GM23338 (cell line): ENCODE measurements around the gene SPDYA. TPM values are rescaled to one million over a fixed set of nuclear protein-coding genes. Genes with fewer than 3 reads are reported as not detected.
A peak's percentile ranks its signal among the peaks of the same experiment; 100 is the strongest.

Experiments
- ATAC-seq: fragments of 200-7000 bp; cut with Tn5 transposase; 3 replicates; pipeline ENCODE4 v1.9.1; 2020
- DNase-seq: peaks from one replicate; pipeline ENCODE4 v3.0.0-alpha.2; 2015; ENCODE audit warnings: low spot score
- H2AFZ ChIP-seq: fragments of 200-600 bp; sonication (generic); 2 replicates; pipeline ENCODE4 v1.8.0; 2016; ENCODE audit warnings: antibody characterized with exemption, mild to moderate bottlenecking, moderate library complexity
- H3F3A ChIP-seq: fragments of 200-600 bp; sonication (generic); replicated peaks from 2 replicates; pipeline ENCODE4 v1.8.0; 2017; ENCODE audit warnings: antibody characterized with exemption, mixed run types, low read depth
- H3K27ac ChIP-seq: fragments of 200-600 bp; sonication (generic); 2 replicates; pipeline ENCODE4 v1.6.1; 2016; ENCODE audit warnings: low read depth
- H3K27me3 ChIP-seq: fragments of 200-600 bp; sonication (generic); 2 replicates; pipeline ENCODE4 v1.8.0; 2016; ENCODE audit warnings: mild to moderate bottlenecking, mixed run types, moderate library complexity; ENCODE audit not compliant: insufficient read depth
- H3K36me3 ChIP-seq: fragments of 200-600 bp; sonication (generic); 2 replicates; pipeline ENCODE4 v1.8.0; 2016; ENCODE audit warnings: mild to moderate bottlenecking; ENCODE audit not compliant: insufficient read depth
- H3K4me1 ChIP-seq: fragments of 200-600 bp; sonication (generic); 2 replicates; pipeline ENCODE4 v1.8.0; 2016; ENCODE audit warnings: mild to moderate bottlenecking, moderate library complexity; ENCODE audit not compliant: insufficient read depth
- H3K4me2 ChIP-seq: fragments of 200-600 bp; sonication (generic); 2 replicates; pipeline ENCODE4 v1.7.1; 2017; ENCODE audit warnings: mixed run types
- H3K4me3 ChIP-seq: fragments of 200-600 bp; sonication (generic); 2 replicates; pipeline ENCODE4 v1.6.1; 2016; ENCODE audit warnings: mixed run types
- H3K79me2 ChIP-seq: fragments of 200-600 bp; sonication (generic); replicated peaks from 2 replicates; pipeline ENCODE4 v1.8.0; 2017; ENCODE audit warnings: mild to moderate bottlenecking; ENCODE audit not compliant: insufficient read depth
- H3K9me2 ChIP-seq: fragments of 200-600 bp; sonication (generic); 2 replicates; pipeline ENCODE4 v1.8.0; 2017; ENCODE audit not compliant: insufficient read depth
- H4K20me1 ChIP-seq: fragments of 200-600 bp; sonication (generic); replicated peaks from 2 replicates; pipeline ENCODE4 v1.8.0; 2017; ENCODE audit warnings: mild to moderate bottlenecking; ENCODE audit not compliant: insufficient read depth
- H3K27ac Mint-ChIP-seq: 2 replicates; pipeline ENCODE4 v1.8.0; 2020; ENCODE audit warnings: inconsistent platforms, mild to moderate bottlenecking, moderate library complexity, mixed read lengths
- H3K27me3 Mint-ChIP-seq: 3 replicates; pipeline ENCODE4 v1.8.0; 2022; ENCODE audit warnings: low read depth, mild to moderate bottlenecking, moderate library complexity, mixed read lengths, inconsistent platforms; ENCODE audit not compliant: insufficient read depth, poor library complexity
- H3K36me3 Mint-ChIP-seq: 3 replicates; pipeline ENCODE4 v1.8.0; 2021; ENCODE audit warnings: low read depth, mild to moderate bottlenecking, inconsistent platforms, moderate library complexity, mixed read lengths
- H3K4me1 Mint-ChIP-seq: 3 replicates; pipeline ENCODE4 v1.8.0; 2020; ENCODE audit warnings: mild to moderate bottlenecking, inconsistent platforms, mixed read lengths
- H3K4me3 Mint-ChIP-seq: 3 replicates; pipeline ENCODE4 v1.8.0; 2021; ENCODE audit warnings: moderate library complexity, mild to moderate bottlenecking, inconsistent platforms, mixed read lengths
- H3K9me3 Mint-ChIP-seq: 3 replicates; pipeline ENCODE4 v1.8.0; 2020; ENCODE audit warnings: moderate library complexity, mild to moderate bottlenecking, inconsistent platforms, mixed read lengths
- CREB1 ChIP-seq: fragments of 250-450 bp; sonication (Bioruptor Pico); IDR thresholded peaks from 2 replicates; pipeline ENCODE4 v1.5.0; 2020; ENCODE audit warnings: low read depth, mild to moderate bottlenecking, moderate library complexity
- EZH2 ChIP-seq: fragments of 200-600 bp; sonication (generic); IDR thresholded peaks from one replicate; pipeline ENCODE4 v1.8.0; 2017; ENCODE audit warnings: antibody characterized with exemption, mild to moderate bottlenecking, low read depth; ENCODE audit not compliant: unreplicated experiment
- EZH2phosphoT487 ChIP-seq: fragments of 200-600 bp; sonication (generic); IDR thresholded peaks from one replicate; pipeline ENCODE4 v1.8.1; 2018; ENCODE audit warnings: antibody characterized with exemption; ENCODE audit not compliant: unreplicated experiment
- JUNB ChIP-seq: IDR thresholded peaks from one replicate; pipeline ENCODE4 v1.6.1; 2016; ENCODE audit warnings: antibody characterized with exemption; ENCODE audit not compliant: unreplicated experiment
- NANOG ChIP-seq: IDR thresholded peaks from 2 replicates; pipeline ENCODE4 v1.6.1; 2016; ENCODE audit warnings: antibody characterized with exemption, borderline replicate concordance
- POLR2AphosphoS5 ChIP-seq: IDR thresholded peaks from 2 replicates; pipeline ENCODE4 v1.6.1; 2016; ENCODE audit warnings: antibody characterized with exemption, low read depth
- REST ChIP-seq: IDR thresholded peaks from one replicate; pipeline ENCODE4 v1.6.1; 2018; ENCODE audit warnings: antibody characterized with exemption; ENCODE audit not compliant: unreplicated experiment
- STAT1 ChIP-seq: IDR thresholded peaks from one replicate; pipeline ENCODE4 v1.6.1; 2016; ENCODE audit warnings: antibody characterized with exemption; ENCODE audit not compliant: unreplicated experiment
- ZNF114 ChIP-seq: fragments of 250-450 bp; sonication (Bioruptor Pico); IDR thresholded peaks from 2 replicates; pipeline ENCODE4 v1.5.0; 2020; ENCODE audit warnings: mild to moderate bottlenecking, moderate library complexity
- ZNF331 ChIP-seq: fragments of 250-450 bp; sonication (Bioruptor Pico); IDR thresholded peaks from 2 replicates; pipeline ENCODE4 v1.5.0; 2020; ENCODE audit warnings: low read depth, mild to moderate bottlenecking, moderate library complexity
- polyA plus RNA-seq: library from polyadenylated mRNA; unstranded; fragments of >200 nt; fragmentation: Nextera tagmentation; extraction: Ambion mirVana; gene quantifications from 2 replicates; pipeline ENCODE4 v1.2.1, GENCODE V29; 2016
- total RNA-seq: library from RNA; depleted of rRNA; stranded (reverse); fragments of >200 nt; shearing (Covaris generic); gene quantifications from 2 replicates; pipeline ENCODE4 v1.2.3, GENCODE V29; 2014
- TF ChIP-seq, protein P1 (sequence below): fragments of 250-450 bp; sonication (Bioruptor Pico); IDR thresholded peaks from 2 replicates; pipeline ENCODE4 v1.5.0; 2020; ENCODE audit warnings: mild to moderate bottlenecking, moderate library complexity
- TF ChIP-seq, protein P2 (sequence below), 2 experiments: fragments of 200-600 bp in 1 of 2; sonication (generic) in 1 of 2; conservative IDR thresholded peaks; 2 replicates each; pipeline versions ENCODE4 v1.5.1 to v1.6.1; 2016 to 2017; ENCODE audit warnings: antibody characterized with exemption in 2 of 2, low read depth in 2 of 2, mild to moderate bottlenecking in 2 of 2, moderate library complexity in 1 of 2
- TF ChIP-seq, protein P3 (sequence below): IDR thresholded peaks from 2 replicates; pipeline ENCODE4 v1.6.1; 2016; ENCODE audit warnings: antibody characterized with exemption

The SPDYA gene
- total and polyA plus RNA-seq, 2 experiments from 2014 or later = 0.42 to 4.0 TPM

GRCh38 chr2:28802975-28803429 lies 7.6 kb upstream of the SPDYA start:
- peaks cover 8% of the 10 kb centered on the region; the same call in 1 of the 2 replicates for H3K36me3 ChIP-seq
- DNase-seq (peak; percentile 24), ATAC-seq (no peak)
- H3K27me3 ChIP-seq = no peaks in the 10 kb centered on the region
- H3K27me3 Mint-ChIP-seq = no peaks in the 10 kb centered on the region
- H4K20me1 ChIP-seq = no peaks in the 10 kb centered on the region; the same call in 1 of the 2 replicates
- H3K4me1 Mint-ChIP-seq = no peaks in the 10 kb centered on the region
- H3K4me2 ChIP-seq = no peak overlapping the region
- H2AFZ ChIP-seq = no peak overlapping the region
- H3K9me2 ChIP-seq = no peaks in the 10 kb centered on the region
- TF ChIP-seq POLR2AphosphoS5 (no peak), ZNF331 (no peak), NANOG (no peak), STAT1 (no peak), JUNB (no peak), EZH2 (no peak), EZH2phosphoT487 (no peak), ZNF114 (CRISPR knock-in tag) (no peak), CREB1 (CRISPR knock-in tag) (no peak), REST (no peak)
- TF ChIP-seq, protein P1, sequence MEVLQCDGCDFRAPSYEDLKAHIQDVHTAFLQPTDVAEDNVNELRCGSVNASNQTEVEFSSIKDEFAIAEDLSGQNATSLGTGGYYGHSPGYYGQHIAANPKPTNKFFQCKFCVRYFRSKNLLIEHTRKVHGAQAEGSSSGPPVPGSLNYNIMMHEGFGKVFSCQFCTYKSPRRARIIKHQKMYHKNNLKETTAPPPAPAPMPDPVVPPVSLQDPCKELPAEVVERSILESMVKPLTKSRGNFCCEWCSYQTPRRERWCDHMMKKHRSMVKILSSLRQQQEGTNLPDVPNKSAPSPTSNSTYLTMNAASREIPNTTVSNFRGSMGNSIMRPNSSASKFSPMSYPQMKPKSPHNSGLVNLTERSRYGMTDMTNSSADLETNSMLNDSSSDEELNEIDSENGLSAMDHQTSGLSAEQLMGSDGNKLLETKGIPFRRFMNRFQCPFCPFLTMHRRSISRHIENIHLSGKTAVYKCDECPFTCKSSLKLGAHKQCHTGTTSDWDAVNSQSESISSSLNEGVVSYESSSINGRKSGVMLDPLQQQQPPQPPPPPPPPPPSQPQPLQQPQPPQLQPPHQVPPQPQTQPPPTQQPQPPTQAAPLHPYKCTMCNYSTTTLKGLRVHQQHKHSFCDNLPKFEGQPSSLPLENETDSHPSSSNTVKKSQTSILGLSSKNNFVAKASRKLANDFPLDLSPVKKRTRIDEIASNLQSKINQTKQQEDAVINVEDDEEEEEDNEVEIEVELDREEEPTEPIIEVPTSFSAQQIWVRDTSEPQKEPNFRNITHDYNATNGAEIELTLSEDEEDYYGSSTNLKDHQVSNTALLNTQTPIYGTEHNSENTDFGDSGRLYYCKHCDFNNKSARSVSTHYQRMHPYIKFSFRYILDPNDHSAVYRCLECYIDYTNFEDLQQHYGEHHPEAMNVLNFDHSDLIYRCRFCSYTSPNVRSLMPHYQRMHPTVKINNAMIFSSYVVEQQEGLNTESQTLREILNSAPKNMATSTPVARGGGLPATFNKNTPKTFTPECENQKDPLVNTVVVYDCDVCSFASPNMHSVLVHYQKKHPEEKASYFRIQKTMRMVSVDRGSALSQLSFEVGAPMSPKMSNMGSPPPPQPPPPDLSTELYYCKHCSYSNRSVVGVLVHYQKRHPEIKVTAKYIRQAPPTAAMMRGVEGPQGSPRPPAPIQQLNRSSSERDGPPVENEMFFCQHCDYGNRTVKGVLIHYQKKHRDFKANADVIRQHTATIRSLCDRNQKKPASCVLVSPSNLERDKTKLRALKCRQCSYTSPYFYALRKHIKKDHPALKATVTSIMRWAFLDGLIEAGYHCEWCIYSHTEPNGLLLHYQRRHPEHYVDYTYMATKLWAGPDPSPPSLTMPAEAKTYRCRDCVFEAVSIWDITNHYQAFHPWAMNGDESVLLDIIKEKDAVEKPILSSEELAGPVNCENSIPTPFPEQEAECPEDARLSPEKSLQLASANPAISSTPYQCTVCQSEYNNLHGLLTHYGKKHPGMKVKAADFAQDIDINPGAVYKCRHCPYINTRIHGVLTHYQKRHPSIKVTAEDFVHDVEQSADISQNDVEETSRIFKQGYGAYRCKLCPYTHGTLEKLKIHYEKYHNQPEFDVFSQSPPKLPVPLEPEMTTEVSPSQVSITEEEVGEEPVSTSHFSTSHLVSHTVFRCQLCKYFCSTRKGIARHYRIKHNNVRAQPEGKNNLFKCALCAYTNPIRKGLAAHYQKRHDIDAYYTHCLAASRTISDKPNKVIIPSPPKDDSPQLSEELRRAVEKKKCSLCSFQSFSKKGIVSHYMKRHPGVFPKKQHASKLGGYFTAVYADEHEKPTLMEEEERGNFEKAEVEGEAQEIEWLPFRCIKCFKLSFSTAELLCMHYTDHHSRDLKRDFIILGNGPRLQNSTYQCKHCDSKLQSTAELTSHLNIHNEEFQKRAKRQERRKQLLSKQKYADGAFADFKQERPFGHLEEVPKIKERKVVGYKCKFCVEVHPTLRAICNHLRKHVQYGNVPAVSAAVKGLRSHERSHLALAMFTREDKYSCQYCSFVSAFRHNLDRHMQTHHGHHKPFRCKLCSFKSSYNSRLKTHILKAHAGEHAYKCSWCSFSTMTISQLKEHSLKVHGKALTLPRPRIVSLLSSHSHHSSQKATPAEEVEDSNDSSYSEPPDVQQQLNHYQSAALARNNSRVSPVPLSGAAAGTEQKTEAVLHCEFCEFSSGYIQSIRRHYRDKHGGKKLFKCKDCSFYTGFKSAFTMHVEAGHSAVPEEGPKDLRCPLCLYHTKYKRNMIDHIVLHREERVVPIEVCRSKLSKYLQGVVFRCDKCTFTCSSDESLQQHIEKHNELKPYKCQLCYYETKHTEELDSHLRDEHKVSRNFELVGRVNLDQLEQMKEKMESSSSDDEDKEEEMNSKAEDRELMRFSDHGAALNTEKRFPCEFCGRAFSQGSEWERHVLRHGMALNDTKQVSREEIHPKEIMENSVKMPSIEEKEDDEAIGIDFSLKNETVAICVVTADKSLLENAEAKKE (CRISPR knock-in tag) = no peak
- TF ChIP-seq, protein P2, sequence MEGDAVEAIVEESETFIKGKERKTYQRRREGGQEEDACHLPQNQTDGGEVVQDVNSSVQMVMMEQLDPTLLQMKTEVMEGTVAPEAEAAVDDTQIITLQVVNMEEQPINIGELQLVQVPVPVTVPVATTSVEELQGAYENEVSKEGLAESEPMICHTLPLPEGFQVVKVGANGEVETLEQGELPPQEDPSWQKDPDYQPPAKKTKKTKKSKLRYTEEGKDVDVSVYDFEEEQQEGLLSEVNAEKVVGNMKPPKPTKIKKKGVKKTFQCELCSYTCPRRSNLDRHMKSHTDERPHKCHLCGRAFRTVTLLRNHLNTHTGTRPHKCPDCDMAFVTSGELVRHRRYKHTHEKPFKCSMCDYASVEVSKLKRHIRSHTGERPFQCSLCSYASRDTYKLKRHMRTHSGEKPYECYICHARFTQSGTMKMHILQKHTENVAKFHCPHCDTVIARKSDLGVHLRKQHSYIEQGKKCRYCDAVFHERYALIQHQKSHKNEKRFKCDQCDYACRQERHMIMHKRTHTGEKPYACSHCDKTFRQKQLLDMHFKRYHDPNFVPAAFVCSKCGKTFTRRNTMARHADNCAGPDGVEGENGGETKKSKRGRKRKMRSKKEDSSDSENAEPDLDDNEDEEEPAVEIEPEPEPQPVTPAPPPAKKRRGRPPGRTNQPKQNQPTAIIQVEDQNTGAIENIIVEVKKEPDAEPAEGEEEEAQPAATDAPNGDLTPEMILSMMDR (conservative IDR thresholded peaks at IDR 0.05; ENCODE audit: low read depth in 2 of 2) = no peak
- TF ChIP-seq, protein P3, sequence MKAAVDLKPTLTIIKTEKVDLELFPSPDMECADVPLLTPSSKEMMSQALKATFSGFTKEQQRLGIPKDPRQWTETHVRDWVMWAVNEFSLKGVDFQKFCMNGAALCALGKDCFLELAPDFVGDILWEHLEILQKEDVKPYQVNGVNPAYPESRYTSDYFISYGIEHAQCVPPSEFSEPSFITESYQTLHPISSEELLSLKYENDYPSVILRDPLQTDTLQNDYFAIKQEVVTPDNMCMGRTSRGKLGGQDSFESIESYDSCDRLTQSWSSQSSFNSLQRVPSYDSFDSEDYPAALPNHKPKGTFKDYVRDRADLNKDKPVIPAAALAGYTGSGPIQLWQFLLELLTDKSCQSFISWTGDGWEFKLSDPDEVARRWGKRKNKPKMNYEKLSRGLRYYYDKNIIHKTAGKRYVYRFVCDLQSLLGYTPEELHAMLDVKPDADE = no peak
- H3K9me3 Mint-ChIP-seq = no peaks in the 10 kb centered on the region
- no peaks in the 10 kb centered on the region for H3K79me2 ChIP-seq
- H3K4me1 ChIP-seq = no peaks in the 10 kb centered on the region
- peak overlapping the region; percentile 76; the same call in 1 of the 2 replicates for H3K27ac Mint-ChIP-seq
- H3F3A ChIP-seq = no peaks in the 10 kb centered on the region
- H3K27ac ChIP-seq = no peak overlapping the region
- peaks cover 43% of the 10 kb centered on the region for H3K36me3 Mint-ChIP-seq
- H3K4me3 Mint-ChIP-seq = no peak overlapping the region
- H3K4me3 ChIP-seq = no peak overlapping the region
